Gastrocnemius medialis (tissue), 4 donors: Measurements from ENCODE around the gene GLDC. TPM values are rescaled to one million over a fixed set of nuclear protein-coding genes. Genes with fewer than 3 reads are reported as not detected.

Experiments
- ATAC-seq, 2 donors: fragments of 150-250 bp; one replicate each; pipeline ENCODE4 v1.9.1; 2016
- DNase-seq, 2 donors: peaks; one replicate each; pipeline ENCODE4 v3.0.0-alpha.2; 2019
- H3K27ac ChIP-seq, 4 donors: fragments of 200-600 bp; sonication (generic); 1 replicate in 1 of 4; 2 replicates in 3 of 4; pipeline ENCODE4 v1.5.1; 2016 to 2018; ENCODE audit warnings: mild to moderate bottlenecking in 2 of 4, moderate library complexity in 1 of 4
- H3K27me3 ChIP-seq, 3 donors: fragments of 200-600 bp; sonication (generic) in 2 of 3; 1 replicate in 1 of 3; 2 replicates in 2 of 3; pipeline versions ENCODE4 v1.5.1 to v1.6.0; 2016 to 2019; ENCODE audit warnings: mild to moderate bottlenecking in 1 of 3, moderate library complexity in 1 of 3
- H3K36me3 ChIP-seq, 2 donors: fragments of 200-600 bp; sonication (generic) in 1 of 2; one replicate each; pipeline ENCODE4 v1.5.1; 2017 to 2018
- H3K4me1 ChIP-seq, 2 donors: fragments of 200-600 bp; sonication (generic) in 1 of 2; one replicate each; pipeline ENCODE4 v1.5.1; 2016 to 2017; ENCODE audit warnings: mild to moderate bottlenecking in 2 of 2
- H3K4me3 ChIP-seq, 4 donors: fragments of 200-600 bp; sonication (generic) in 3 of 4; 1 replicate in 1 of 4; 2 replicates in 3 of 4; pipeline ENCODE4 v1.5.1; 2016 to 2019; ENCODE audit warnings: mild to moderate bottlenecking in 2 of 4
- H3K9me3 ChIP-seq, 3 donors: fragments of 200-600 bp; sonication (generic) in 2 of 3; 1 replicate in 1 of 3; 2 replicates in 2 of 3; pipeline ENCODE4 v1.5.1; 2016 to 2019
- POLR2A ChIP-seq, 2 donors: fragments of 450-650 bp; IDR thresholded peaks; one replicate each; pipeline ENCODE4 v1.6.1; 2017; ENCODE audit warnings: antibody characterized with exemption in 2 of 2, mild to moderate bottlenecking in 2 of 2, moderate library complexity in 2 of 2
- in situ Hi-C, 4 donors: fragments of 200-750 bp; cut with MboI; loops; one replicate each; pipeline versions ENCODE4 v1.15.0 to v1.8.0; 2017; ENCODE audit warnings: low sequenced_read_pairs in 4 of 4
- intact Hi-C: fragments of 100-400 bp; cut with DNase I; formaldehyde crosslinking; loops from one replicate; pipeline ENCODE4 v1.15.1; 2023; ENCODE audit warnings: low total_unique reads
- total RNA-seq, 4 donors: library from RNA; depleted of rRNA; stranded (reverse); fragments of >200 nt; gene quantifications; one replicate each; pipeline versions ENCODE4 v1.1.0 to v1.2.3, GENCODE V29; 2016
- TF ChIP-seq, protein P1 (sequence below), 5 experiments: fragments of 450-650 bp in 3 of 5; fragments of 200-600 bp in 2 of 5; sonication (generic) in 2 of 5; IDR thresholded peaks in 4 of 5; conservative IDR thresholded peaks in 1 of 5; 1 replicate in 4 of 5; 2 replicates in 1 of 5; pipeline ENCODE4 v1.5.1; 2016 to 2019; ENCODE audit warnings: antibody characterized with exemption in 5 of 5, mild to moderate bottlenecking in 3 of 5, moderate library complexity in 3 of 5

The GLDC gene
- total RNA-seq, 4 donors from 2014 or later: 0.31 to 1.00 (median 0.47) TPM

DNA sequence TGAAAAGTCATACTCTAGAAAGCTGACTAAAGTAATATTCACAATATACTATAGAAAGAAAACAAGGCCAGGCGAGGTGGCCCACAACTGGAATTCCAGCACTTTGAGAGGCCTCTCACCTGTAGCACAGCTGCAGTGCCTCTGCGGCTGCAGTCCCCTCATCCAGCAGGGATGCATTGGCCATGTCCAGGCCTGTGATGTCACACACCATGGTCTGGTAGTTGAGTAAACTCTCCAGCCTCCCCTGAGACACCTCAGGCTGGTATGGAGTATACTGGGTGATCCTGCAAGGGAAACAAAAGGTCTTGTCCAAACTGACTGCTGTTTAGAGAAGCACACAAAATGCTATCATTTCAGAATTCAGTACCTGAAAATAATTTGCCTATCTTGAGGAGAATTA, 35.5 kb downstream of the GLDC start:
- in situ Hi-C loops: no loop called here
- intact Hi-C loops: no loop called here
- no peaks in the 10 kb centered on the region for H3K4me1 ChIP-seq
- DNase-seq (no peak), ATAC-seq (no peak)
- TF ChIP-seq, protein P1, sequence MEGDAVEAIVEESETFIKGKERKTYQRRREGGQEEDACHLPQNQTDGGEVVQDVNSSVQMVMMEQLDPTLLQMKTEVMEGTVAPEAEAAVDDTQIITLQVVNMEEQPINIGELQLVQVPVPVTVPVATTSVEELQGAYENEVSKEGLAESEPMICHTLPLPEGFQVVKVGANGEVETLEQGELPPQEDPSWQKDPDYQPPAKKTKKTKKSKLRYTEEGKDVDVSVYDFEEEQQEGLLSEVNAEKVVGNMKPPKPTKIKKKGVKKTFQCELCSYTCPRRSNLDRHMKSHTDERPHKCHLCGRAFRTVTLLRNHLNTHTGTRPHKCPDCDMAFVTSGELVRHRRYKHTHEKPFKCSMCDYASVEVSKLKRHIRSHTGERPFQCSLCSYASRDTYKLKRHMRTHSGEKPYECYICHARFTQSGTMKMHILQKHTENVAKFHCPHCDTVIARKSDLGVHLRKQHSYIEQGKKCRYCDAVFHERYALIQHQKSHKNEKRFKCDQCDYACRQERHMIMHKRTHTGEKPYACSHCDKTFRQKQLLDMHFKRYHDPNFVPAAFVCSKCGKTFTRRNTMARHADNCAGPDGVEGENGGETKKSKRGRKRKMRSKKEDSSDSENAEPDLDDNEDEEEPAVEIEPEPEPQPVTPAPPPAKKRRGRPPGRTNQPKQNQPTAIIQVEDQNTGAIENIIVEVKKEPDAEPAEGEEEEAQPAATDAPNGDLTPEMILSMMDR (IDR thresholded peaks at IDR 0.05 in 4 of 5, conservative IDR thresholded peaks at IDR 0.05 in 1 of 5): no peak
- no peak for TF ChIP-seq POLR2A (IDR thresholded peaks at IDR 0.05)
- H3K4me3 ChIP-seq: no peak overlapping the region
- no peaks in the 10 kb centered on the region for H3K27me3 ChIP-seq
- no peak overlapping the region for H3K27ac ChIP-seq
- no peaks in the 10 kb centered on the region for H3K9me3 ChIP-seq
- no peaks in the 10 kb centered on the region for H3K36me3 ChIP-seq

DNA sequence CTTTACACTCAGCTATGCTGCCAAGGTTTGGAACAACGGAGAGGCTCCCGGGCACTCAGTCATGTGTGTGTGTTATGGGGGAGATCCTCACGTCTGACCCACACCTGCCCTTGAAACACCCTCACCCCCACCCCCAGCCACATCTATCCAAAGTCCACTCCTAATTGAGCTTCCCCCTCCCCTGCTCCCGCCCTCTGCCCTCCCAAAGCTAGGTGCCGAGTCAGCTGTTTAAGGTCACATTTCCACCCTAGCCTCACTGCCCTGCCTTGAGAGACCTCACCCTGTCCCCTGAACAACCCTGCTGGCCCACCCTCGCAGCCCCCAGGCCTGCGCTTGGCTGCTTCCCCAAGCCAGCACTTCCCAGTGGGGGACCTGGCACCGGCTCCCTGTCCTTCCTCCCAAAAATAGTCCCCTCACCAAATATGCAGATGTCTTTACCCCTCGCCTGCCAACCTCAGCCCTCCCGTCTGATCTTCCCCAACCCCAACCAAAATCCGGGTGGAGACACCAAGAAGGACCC, 36.0 kb downstream of the GLDC start:
- ATAC-seq (no peak), DNase-seq (no peak)
- H3K36me3 ChIP-seq: no peaks in the 10 kb centered on the region
- no peaks in the 10 kb centered on the region for H3K9me3 ChIP-seq
- intact Hi-C loops (no loop called here), in situ Hi-C loops (no loop called here)
- H3K27me3 ChIP-seq: no peaks in the 10 kb centered on the region
- H3K4me1 ChIP-seq: no peaks in the 10 kb centered on the region
- H3K27ac ChIP-seq: no peak overlapping the region
- H3K4me3 ChIP-seq: no peak overlapping the region
- TF ChIP-seq, protein P1 (IDR thresholded peaks at IDR 0.05 in 4 of 5, conservative IDR thresholded peaks at IDR 0.05 in 1 of 5): no peak
- no peak for TF ChIP-seq POLR2A (IDR thresholded peaks at IDR 0.05)

DNA sequence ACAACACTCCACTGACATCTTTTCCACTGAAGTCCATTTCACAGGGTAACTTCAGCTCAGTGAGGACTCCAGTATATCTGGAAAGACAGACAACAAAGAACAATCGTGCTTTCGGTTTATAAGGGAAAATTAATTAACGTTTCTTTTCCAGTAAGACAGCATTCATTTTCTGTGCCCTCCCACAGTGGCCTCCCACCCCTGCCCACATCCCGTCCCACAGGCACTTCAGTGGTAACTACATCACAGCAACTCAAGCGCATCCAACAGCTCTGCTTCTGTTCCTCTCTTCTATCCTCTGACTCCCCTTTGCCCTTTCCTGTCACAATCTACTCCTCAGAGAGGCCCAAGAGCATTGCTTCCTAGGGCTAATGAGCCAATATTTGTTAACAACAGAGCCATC, 40.3 kb downstream of the GLDC start:
- Histone ChIP-seq H3K4me1 (no peaks in the 10 kb centered on the region), H3K27ac (no peak overlapping the region), H3K27me3 (no peaks in the 10 kb centered on the region), H3K36me3 (no peaks in the 10 kb centered on the region), H3K9me3 (no peaks in the 10 kb centered on the region), H3K4me3 (no peak overlapping the region)
- intact Hi-C loops (no loop called here), in situ Hi-C loops (no loop called here)
- no peak for TF ChIP-seq POLR2A (IDR thresholded peaks at IDR 0.05)
- TF ChIP-seq, protein P1 (IDR thresholded peaks at IDR 0.05 in 4 of 5, conservative IDR thresholded peaks at IDR 0.05 in 1 of 5): no peak
- no peak for ATAC-seq
- DNase-seq: no peak

DNA sequence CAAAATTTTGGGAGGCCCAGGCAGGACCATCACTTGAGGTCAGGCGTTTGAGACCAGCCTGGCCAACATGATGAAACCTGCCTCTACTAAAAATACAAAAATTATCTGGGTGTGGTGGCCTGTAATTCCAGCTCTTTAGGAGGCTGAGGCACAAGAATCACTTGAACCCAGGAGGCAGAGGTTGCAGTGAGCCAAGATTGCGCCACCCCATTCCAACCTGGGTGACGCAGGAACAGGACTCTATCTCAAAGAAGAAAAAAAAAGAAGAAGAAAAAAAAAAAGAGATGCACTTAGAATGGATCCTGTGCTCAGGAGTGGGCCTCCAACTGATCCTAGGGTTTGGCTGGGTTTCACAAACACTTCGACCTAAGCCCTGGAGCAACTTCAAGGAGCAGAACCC, 45.1 kb downstream of the GLDC start:
- TF ChIP-seq, protein P1 (IDR thresholded peaks at IDR 0.05 in 4 of 5, conservative IDR thresholded peaks at IDR 0.05 in 1 of 5): no peak
- TF ChIP-seq POLR2A (IDR thresholded peaks at IDR 0.05): no peak
- in situ Hi-C loops: no loop called here
- ATAC-seq: no peak

DNA sequence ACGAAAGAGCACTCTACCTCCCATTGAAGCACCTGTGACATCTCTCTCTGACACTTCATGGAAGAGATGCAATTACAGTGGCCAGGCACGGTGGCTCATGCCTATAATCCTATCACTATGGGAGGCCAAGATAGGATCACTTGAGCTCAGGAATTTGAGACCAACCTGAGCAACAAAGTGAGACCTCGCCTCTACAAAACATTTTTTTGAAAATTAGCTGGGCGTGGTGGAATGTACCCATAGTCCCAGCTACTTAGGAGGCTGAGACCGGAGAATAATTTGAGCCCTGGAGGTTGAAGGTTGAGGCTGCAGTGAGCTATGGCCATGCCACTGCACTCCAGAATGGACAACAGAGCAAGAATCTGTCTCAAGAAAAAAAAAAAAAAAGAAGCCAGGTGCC, 45.5 kb downstream of the GLDC start:
- Histone ChIP-seq H3K27me3 (no peaks in the 10 kb centered on the region), H3K9me3 (no peaks in the 10 kb centered on the region), H3K4me3 (no peak overlapping the region), H3K4me1 (no peaks in the 10 kb centered on the region), H3K36me3 (no peaks in the 10 kb centered on the region), H3K27ac (no peak overlapping the region)
- in situ Hi-C loops: no loop called here
- TF ChIP-seq, protein P1 (IDR thresholded peaks at IDR 0.05 in 4 of 5, conservative IDR thresholded peaks at IDR 0.05 in 1 of 5): no peak
- no peak for TF ChIP-seq POLR2A (IDR thresholded peaks at IDR 0.05)
- ATAC-seq: no peak
- intact Hi-C loops: no loop called here
- DNase-seq: no peak

More for the DNA sequence above, 45.1 kb downstream of the GLDC start:
- Histone ChIP-seq H3K9me3 (no peaks in the 10 kb centered on the region), H3K36me3 (no peaks in the 10 kb centered on the region), H3K27me3 (no peaks in the 10 kb centered on the region), H3K4me3 (no peak overlapping the region), H3K27ac (no peak overlapping the region), H3K4me1 (no peaks in the 10 kb centered on the region)
- intact Hi-C loops: no loop called here
- no peak for DNase-seq
